T-helper 1 cell (primary cell): ENCODE results near the gene RYR2.
A peak's percentile ranks its signal among the peaks of the same experiment; 100 is the strongest.
"Not testable (repeated sequence)": the region's sequence is repeated elsewhere in the genome, so short reads cannot be mapped to it uniquely, and the experiment has no call there.

Source experiments
- DNase-seq, 5 donors: peaks; one replicate each; pipeline ENCODE4 v3.0.0-alpha.2; 2012 to 2020

Gene RYR2

DNA sequence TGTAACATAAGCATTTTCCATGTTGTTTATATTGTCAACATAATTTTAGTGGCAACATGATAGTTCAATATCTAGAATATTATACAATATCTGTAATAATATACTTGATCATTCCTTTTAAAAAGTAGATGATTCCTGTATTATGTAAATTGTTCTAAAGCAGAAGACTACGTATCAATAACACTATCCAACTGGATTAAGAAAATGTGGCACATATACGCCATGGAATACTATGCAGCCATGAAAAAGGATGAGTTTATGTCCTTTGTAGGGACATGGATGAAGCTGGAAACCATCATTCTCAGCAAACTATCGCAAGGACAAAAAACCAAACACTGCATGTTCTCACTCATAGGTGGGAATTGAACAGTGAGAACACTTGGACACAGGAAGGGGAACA lies 329.5 kb downstream of the RYR2 start:
- DNase-seq, result not testable (repeated sequence)

DNA sequence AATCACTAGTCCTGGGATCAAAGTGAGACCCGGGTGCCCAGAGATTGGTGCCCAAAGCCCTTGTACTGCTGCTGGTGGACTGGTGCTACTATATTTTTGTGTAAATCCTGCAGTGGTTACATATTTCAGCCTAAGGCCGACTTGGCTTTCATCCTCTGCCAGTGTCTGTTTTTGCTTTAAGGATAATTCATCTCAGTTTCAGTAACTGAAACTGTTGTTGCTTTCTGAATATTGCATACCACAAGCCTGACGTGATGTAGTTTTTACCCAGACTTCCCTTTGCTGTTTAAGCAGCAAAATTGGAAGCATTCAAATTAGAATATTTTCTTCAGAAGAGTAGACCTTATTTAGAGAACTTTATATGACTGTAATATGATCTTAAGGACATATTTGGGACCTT lies 341.8 kb downstream of the RYR2 start:
- no peak for DNase-seq

DNA sequence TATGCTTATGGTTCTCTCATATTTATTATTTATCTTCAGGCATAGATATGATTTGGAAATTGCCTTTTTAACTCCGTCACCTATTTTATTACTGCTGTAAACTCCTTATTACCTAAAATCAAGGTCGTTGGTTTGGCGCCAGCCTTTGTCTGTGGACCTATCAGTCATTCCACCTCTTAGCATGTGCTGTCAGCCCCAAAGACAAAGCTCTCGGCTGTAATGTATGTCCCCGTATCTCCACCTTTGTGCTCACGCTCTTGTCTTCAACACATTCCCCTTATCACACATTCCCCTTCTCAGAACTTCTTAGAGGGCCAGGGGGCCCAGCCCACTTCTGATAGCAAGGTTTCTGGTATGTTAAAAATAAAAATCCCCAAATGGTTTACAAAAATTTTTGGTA lies 342.2 kb downstream of the RYR2 start:
- DNase-seq, result no peak

DNA sequence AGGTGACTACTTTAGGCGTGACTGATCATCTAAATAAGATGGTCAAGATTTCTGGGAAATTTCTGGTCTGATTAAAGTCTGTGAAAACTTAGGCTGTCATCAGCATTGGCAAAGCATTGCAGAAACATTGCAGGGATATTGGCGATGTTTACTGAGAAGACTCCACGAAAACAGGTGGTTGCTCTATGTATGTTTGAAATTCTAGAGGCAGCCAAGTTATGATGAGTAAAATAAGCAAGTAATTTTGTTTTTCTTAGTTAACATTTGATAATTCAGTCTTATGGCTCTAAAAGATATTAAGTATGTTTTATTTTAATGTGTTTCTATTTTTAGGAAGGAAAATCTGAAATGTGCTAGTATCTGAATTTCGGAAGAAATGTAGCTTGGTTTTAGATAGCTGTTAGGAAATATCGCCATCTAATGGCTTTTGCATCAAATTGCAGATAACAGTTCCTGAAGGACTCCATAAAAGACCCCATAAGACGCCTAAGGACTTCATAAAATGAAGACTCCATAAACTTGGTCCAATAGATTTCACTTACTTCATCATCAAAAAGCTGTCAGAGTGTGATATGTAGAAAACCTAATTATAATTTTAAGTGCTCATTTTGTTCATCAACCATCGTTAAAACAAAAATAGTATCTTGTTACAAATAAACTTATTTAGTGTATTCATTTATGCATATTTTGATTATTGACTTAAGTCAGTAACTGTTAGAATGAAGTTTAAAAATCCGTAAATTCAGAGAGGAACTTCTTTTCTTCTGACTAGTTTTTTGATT lies 344.6 kb downstream of the RYR2 start:
- DNase-seq, result no peak

DNA sequence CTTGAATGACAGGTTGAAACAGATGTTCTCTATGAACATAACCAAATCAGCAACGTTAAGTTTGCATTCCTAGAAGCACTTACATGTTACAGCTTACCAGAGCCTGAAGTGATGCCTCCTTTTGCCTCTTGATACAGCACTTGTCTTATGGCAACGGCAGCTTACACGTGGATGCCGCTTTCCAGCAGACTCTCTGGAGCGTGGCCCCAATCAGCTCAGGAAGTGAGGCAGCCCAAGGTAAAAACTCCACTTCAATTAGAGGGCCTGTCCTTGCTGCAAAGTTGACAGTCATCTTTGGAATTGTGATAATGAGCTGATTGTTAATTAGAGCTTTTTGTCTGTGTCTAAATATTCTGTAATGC lies 345.1 kb downstream of the RYR2 start:
- DNase-seq, result no peak

DNA sequence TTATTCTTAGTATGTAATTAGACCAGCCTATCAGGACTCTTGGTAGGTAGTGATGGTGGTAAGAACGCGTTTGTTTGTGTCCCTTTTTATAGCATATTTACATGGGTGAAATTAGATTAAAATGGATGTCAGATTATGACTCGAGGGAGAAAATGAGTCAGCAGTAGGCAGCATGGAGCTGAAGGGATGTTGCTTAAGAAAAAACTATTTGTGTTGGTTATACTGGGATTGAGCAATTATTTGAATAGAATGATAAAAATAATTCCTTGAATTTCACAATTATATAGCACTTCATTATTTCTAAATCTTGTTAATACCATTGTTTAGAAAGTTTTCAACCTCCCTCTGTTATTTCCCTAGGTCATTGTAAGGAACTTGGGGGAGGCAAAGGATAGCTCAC lies 348.8 kb downstream of the RYR2 start:
- DNase-seq, result no peak

DNA sequence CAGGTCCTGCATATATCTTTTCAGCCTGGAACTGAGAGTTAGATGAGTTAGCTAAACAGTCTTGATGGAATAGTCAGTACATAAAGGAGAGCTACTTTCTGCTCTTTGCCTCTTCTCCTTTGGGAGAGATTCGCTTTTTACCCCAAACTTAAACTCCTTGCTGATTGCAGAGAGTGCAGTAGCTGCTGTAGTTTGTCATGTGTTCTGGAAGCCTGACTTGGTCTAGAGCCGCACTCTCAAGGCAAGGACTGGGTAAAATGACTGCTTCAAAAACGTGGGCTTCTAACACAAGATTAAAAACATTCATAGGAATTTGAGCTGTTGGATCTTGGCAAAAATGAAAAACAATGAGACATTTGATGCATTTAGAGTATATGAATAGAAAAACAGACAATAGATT lies 351.6 kb downstream of the RYR2 start:
- no peak for DNase-seq

DNA sequence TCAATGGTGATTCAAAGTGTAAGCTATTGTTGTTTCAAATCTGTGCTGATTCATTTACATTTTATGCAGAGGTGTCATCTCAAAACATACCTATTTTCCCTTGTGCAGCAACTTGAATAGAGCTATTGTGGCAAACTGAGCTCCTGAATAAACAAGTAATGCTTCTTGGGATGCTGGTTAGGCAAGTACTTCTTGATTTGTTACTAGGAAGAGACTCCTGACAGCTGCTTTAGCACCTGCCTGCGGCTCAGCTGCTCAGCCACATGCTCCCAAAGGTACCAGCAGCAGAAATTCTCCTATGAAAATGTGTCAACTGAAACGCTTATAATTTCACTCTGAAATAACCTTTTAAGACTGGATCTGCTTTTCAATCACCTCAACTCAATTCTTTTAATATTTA lies 352.3 kb downstream of the RYR2 start:
- DNase-seq, result no peak

DNA sequence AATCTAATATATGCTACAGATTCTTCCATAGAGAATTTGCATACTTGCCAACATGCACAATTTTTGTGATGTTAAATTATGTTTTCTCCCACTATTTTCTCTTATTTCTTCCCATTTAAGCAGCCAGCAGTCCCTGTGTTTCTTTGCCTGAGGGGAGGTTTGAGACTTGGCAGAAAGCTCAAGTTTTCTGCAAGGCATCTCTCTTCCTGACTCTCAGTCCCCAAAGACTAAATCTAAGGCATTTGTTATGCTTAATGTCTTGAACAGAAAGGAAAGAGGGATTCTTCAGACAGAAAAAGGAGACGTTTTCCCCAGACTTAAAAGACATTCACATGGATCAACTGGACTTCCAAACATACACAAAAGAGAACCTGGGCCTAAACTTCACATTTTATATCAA lies 354.4 kb downstream of the RYR2 start:
- no peak for DNase-seq

DNA sequence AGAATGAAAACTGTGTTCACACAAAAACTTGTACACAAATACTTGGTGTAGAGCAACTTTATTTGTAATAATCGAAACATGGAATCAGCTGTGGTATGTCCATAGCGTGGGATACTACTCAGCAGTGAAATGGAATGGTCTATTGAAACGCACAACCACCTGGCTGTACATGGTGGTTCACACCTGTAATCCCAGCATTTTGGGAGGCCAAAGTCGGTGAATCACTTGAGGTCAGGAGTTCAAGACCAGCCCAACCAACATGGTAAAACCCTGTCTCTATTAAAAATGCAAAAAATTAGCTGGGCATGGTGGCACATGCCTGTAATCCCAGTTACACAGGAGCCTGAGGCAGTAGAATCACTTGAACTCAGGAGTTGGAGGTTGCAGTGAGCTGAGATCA lies 356.8 kb downstream of the RYR2 start:
- no peak for DNase-seq

DNA sequence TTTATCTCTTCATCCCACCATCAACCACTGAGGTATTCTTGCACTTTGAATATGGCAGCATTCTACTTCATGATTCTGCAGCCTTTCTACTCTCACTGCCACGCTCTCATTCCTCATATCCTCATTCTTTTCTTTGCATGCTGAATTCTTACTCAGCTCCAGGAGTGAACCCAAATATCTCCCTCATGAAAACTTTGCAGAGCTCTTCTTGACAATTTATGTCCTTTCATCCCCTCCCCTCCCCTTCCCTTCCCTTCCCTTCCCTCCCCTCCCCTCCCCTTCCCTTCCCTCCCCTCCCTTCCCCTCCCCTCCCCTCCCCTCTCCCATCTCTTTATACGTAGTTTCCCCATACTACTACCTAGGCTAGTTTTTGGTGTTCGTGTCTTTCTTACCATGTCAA lies 363.9 kb downstream of the RYR2 start:
- no peak for DNase-seq

DNA sequence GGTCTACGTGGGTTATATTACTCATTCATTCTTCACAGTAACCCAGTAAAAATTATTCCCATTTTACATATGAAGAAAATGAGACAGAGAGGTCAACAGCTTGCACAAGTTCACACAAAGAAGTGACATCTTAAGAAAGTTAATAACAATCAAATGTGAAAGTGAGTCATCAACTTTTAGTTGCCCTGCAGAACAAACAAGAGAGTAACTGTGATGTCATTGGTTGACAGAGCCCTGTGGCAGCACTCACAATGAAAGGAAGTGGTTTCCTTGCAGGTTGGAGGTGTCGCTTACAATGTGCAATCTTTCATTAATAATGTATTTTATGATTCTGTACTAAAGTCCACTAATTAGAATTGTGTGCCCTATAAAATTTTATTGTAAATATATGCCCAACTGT lies 369.6 kb downstream of the RYR2 start:
- DNase-seq, result peak in 2 of 5 donors; percentile 5 to 40

DNA sequence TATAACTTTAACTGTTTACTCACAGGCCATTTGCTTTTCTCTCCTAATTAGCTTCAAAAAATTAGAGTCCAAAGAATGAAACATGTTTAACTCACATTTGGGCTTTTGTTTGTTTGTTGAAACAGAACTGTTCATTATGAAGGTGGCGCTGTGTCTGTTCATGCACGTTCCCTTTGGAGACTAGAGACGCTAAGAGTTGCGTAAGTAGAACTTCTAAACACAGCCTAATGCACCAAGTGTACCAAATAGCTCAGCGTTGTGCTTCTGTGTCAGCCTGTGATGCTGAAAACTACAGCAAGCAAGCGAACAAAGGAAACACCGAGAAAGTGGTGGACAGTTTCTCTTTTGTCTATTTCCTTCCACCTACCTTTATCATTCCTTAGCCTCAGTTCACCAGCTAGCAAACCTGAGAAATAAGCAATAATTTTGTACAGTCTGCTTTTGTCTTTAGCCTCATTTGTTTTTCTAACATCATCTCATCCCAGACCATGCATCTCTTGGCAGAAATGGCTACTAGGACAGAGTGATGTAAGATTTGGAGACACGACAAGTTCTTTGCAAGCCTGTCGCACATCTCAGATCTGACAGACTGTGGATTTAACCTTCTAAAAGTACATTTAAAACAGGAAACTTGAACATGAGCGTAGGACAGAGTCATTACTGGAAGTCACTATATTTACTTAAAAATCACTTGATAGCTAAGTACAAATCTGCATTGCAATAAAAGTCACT lies 375.1 kb downstream of the RYR2 start:
- no peak for DNase-seq

DNA sequence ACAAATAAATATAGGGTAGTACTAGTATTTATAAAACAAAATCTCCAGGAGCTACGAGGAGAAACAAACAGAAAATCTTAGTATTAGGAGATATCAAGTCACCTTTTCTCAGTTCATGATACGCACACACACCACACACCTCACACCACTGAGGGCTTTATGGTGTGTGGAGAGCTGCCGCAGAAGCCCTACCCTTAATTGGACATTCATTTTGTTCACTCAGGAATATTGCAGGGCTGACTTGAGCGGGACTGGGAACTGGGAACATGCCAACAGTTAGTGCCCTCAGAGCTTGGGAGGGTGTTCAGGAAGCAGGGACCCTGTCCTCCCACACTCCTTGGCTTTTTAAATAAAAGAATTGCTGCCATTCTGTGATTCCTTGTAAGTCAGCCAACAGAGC lies 386.8 kb downstream of the RYR2 start:
- no peak for DNase-seq

DNA sequence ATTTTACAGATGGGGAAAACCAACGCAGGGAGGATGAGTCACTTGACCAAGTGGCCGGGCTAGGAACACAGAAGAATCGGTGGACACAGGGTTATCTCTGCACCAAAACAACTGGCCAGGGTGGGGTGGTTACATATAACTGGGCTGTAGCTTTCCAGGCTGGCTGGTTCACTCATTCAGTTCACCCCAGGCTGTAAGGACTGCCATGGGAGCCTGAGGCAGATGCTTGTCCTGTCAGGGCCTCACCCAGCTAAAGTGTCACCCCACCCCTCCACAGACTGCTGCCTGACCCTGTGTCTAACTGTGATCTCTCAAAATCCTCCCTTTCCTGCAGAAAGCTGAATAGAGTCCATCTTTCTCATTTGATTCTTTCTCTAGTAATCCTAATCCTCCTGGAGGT lies 387.3 kb downstream of the RYR2 start:
- DNase-seq, result no peak

DNA sequence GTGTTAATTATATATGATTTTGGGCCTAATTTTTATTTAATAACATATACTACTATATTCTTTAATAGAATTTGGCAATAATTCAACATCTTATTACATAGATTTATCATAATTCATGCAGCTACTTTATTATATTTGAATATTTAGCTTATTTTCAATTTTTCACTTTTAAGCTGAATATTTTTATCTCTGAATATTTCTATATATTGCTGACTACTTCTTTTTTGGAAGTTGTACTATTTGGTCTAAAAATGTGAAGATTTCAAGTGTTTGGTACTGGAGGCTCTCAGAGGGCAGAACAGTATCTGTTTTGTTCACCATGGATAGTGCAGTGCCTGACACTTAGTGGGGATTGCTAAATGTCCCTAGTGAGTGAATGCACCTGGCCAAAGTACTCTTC lies 389.5 kb downstream of the RYR2 start:
- no peak for DNase-seq

DNA sequence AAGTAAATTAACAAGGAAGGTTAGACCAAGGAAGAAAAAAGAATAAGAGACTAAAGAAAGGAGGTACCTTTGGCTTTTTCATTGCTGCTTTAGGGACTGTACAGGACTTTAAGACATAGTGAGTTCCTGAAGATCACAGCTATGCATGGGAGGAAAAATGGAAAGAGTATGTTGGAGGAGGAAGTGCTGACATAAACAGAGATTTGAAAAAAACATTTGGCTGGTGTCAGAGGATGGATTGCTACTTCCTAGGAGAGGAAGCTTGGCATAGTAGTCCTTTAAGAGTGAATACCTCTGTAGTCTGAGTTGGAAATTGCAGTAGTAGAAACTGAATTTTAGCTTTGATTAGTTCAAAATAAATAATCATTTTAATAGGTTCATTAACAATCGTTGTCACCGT lies 398.4 kb downstream of the RYR2 start:
- DNase-seq, result no peak

DNA sequence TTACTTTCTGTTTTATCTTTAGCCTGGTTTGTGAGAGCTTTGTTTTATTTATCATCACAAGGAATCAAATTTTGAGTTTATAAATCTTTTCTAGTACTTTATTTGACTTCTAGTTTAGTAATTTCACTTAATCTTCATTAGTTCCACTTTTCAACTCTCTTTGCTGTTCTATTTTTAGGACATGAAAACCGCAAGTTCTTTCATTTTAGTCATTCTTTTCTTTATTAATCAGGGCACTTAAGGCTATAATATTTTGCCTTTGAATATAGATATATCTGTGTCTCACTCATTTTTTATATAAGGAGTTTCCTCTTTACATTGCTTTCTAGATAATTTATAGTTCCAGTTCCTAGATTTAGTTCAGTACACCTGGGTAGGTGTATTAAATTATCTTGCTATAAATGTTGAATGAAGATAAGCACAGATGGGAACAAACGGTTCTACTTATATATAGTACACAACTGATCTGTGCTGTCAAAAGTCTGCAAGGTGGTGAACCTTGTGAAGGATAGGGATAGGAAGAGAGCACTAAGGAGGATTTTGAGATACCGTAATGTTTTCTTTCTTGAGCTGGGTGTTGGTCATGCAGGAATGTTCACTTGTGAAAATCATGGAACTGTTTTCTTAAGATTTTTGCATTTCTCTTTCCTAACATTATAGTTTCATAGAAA lies 402.3 kb downstream of the RYR2 start:
- no peak for DNase-seq

DNA sequence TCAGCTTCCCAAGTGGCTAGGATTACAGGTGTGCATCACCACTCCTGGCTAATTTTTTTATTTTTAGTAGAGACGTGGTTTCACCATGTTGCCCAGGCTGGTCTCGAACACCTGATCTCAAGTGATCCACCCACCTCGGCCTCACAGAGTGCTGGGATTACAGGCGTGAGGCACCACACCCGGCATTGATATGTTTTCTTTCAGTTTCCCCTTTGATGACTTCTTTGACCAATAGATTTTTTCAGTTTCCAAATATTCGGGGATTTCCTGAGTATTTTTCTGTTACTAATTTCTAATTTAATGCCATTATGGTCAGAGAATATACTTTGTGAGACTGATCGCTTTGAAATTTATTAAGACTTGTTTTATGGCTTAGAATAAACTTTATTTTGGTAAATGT lies 406.1 kb downstream of the RYR2 start:
- DNase-seq, result no peak

DNA sequence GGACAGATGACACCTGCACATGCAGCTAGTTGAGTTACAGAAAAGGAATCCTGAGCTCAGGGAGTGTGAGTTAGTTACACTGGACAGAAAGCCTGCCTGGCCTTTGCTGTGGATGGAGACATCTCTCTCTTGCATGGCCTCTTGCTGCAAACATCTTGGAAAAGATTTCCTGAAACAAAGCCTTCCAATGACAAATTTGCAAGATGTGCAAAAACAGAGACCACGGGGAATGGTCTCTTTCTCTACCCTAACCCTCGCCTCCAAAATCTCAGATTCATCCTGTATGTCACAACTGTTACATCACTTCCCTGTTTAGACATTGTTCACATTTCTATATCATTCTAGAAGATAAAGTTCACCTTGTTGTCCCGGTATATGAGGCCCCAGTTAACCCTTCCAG lies 415.6 kb downstream of the RYR2 start:
- no peak for DNase-seq

DNA sequence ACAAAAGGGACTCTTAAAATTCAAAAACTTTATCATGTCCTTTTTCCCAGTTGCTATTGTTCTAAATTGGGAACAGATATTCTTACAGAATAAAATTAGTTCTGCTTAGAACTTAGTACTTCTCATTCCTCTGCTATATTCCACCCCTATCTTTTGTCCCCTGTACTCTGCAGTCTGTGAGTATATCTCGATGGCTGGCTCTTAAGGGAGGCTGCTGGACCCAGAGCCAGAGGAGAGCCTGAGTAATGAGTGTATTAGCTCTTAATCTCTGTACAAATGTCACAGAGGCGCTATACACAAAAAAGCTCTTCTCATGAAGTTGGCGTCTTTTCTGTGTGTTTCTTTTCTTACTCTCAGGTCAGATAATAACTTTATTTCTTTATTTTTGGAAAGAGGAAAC lies 425.3 kb downstream of the RYR2 start:
- DNase-seq, result no peak

DNA sequence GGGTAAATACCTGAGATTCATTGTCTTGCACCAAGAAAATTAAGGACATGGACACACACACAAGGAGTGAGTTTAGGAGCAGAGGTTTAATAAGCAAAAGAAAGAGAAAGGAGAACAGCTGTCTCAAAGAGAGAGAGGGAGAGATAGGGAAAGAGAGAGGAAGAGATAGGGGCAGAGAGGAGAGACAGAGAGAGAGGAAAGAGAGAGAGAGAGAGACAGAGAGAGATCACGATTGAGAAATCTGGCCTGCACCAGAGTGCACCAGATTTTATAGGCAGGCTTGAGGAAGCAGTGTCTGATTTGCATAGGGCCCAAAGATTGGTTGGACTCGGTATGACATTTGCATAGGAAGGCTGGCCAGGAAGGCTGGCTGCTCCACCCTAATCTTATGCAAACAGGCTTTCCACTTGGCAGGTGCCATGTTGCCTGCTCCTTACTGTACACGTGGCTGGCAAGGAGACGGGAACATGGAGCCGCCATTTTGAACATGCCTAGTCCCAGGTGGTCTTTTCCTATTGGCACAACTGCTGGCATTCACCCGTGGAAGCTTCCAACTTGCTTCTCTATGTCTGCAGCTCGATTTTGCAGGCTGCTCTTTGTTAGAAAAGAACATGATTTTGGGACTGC lies 428.8 kb downstream of the RYR2 start:
- DNase-seq, result no peak

DNA sequence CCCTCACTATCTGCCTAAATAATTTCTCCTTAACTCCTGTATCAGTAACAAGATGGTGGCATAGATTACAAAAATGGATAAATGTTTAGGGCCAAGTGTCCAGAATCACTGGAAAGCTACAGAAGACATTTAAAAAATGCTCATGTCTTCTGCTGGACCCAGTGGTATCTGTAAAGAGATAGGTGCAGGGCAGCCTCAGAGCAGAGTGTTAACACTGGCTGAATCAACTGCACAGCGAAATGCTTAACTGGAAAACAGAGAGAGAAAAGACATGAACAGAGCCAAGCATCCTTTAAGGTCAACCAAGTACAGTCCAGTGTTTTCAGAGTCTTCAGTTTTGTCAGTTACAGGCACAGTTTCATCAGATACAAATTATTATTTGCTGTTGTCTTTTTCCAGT lies 429.4 kb downstream of the RYR2 start:
- no peak for DNase-seq

DNA sequence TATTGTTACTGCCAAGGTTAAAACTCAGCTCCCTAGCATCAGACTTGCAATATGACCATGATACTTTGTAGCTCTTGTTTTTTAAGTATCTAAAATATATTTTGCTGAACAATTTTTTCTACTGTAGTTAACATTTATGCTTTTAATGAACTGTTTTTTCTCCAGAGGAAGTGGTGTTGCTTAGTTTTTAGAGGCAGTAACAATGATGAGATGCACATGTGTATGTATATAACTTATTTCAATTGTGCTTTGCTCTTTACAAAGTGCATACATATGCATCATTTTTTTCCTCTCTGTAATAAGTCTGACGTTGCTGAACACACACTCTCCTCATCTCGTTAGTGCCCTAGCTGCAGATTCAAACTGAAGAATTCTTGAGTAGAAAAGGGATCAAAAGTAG lies 430.0 kb downstream of the RYR2 start:
- DNase-seq, result no peak
